C4-2B (cell line): ENCODE results near the gene STAB1.

Experiments
- ZFX ChIP-seq: fragments of 450-650 bp; IDR thresholded peaks from 2 replicates; pipeline ENCODE4 v1.6.1; 2017
- TF ChIP-seq, protein P1 (sequence below): fragments of 450-650 bp; conservative IDR thresholded peaks from 2 replicates; pipeline ENCODE4 v1.5.1; 2017; ENCODE audit warnings: mild to moderate bottlenecking

DNA sequence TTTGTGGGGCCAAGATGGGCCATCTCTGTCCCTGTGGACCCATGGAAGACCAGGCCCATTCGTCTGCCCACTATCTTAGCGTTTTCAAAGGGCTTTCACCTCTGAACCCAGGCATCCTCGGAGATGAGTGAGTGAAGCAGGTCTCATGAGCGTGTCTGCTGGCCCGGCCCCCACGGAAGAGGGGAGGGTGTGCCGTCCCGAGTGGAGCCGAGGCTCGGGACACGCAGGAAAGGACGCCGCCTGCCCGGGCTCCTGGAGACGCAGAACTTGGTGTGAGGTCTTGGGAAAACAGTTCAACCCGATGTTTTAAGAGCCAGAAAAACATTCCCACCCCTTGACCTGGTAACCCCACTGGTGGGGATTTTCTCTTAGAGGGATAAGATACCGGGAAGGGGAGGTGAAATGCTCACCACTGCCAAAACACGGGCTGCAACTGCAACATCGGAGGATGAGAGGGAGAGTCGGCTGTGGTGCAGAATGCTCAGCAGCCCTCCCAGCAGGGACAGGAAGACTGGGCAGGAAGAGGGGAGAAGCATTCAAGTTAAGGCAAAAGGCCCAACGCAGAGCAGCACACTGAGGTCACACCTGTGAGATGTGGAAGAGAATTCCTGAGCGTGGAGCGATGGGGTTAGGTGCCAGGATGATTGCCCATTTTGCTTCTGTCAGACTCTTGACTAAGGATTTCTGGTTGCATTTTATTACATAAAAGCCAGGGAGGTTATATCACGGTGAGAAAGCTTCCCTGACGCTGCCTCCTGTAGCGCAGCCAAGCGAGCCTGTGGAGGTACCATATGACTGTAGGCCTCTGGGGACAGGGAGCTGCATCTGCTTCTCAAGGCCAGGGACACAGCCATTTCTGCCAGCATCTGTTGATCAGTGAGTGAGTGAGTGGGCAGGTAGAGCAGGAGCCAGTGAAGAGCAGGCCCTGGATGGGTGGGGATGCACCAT lies 14.1 kb upstream of the STAB1 start:
- TF ChIP-seq, protein P1, sequence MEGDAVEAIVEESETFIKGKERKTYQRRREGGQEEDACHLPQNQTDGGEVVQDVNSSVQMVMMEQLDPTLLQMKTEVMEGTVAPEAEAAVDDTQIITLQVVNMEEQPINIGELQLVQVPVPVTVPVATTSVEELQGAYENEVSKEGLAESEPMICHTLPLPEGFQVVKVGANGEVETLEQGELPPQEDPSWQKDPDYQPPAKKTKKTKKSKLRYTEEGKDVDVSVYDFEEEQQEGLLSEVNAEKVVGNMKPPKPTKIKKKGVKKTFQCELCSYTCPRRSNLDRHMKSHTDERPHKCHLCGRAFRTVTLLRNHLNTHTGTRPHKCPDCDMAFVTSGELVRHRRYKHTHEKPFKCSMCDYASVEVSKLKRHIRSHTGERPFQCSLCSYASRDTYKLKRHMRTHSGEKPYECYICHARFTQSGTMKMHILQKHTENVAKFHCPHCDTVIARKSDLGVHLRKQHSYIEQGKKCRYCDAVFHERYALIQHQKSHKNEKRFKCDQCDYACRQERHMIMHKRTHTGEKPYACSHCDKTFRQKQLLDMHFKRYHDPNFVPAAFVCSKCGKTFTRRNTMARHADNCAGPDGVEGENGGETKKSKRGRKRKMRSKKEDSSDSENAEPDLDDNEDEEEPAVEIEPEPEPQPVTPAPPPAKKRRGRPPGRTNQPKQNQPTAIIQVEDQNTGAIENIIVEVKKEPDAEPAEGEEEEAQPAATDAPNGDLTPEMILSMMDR = no peak
- TF ChIP-seq ZFX = no peak
